SIG-M5 (cell line): ENCODE data around the gene ZNF710.

Source experiments
- DNase-seq: peaks from one replicate; lab custom pipeline; 2025; lab: John Stamatoyannopoulos, UW

The ZNF710 gene

GRCh38 chr15:90040618-90041017 lies 39.5 kb downstream of the ZNF710 start:
- DNase-seq: no peak

GRCh38 chr15:90042356-90042755 lies 41.2 kb downstream of the ZNF710 start:
- DNase-seq: no peak

GRCh38 chr15:90042766-90043529 lies 41.8 kb downstream of the ZNF710 start:
- no peak for DNase-seq

- no peak for DNase-seq
Measured at GRCh38 chr15:90043530-90044010, 42.4 kb downstream of the ZNF710 start.

GRCh38 chr15:90044191-90044590 lies 43.1 kb downstream of the ZNF710 start:
- DNase-seq: no peak

- no peak for DNase-seq
Measured at GRCh38 chr15:90044916-90045371, 43.8 kb downstream of the ZNF710 start.

- no peak for DNase-seq
Measured at GRCh38 chr15:90046289-90046688, 45.2 kb downstream of the ZNF710 start.

GRCh38 chr15:90046911-90047392 lies 45.8 kb downstream of the ZNF710 start:
- DNase-seq: no peak

GRCh38 chr15:90047956-90048575 lies 46.9 kb downstream of the ZNF710 start:
- DNase-seq: no peak

GRCh38 chr15:90049030-90049429 lies 47.9 kb downstream of the ZNF710 start:
- DNase-seq: no peak

- DNase-seq: no peak
Measured at GRCh38 chr15:90049666-90050604, 48.8 kb downstream of the ZNF710 start.

- DNase-seq: no peak
Measured at GRCh38 chr15:90051874-90052273, 50.8 kb downstream of the ZNF710 start.

GRCh38 chr15:90053685-90054466 lies 52.8 kb downstream of the ZNF710 start:
- no peak for DNase-seq

GRCh38 chr15:90054618-90055097 lies 53.5 kb downstream of the ZNF710 start:
- no peak for DNase-seq

- DNase-seq: no peak
Measured at GRCh38 chr15:90055182-90055581, 54.1 kb downstream of the ZNF710 start.

- DNase-seq: no peak
Measured at GRCh38 chr15:90056529-90056928, 55.4 kb downstream of the ZNF710 start.

- DNase-seq: no peak
Measured at GRCh38 chr15:90058308-90058707, 57.2 kb downstream of the ZNF710 start.

- no peak for DNase-seq
Measured at GRCh38 chr15:90058775-90059174, 57.7 kb downstream of the ZNF710 start.

- peak; percentile 94 for DNase-seq
Measured at GRCh38 chr15:90059208-90059985, 58.3 kb downstream of the ZNF710 start.

- DNase-seq: no peak
Measured at GRCh38 chr15:90060797-90061196, 59.7 kb downstream of the ZNF710 start.
